HEK293 (cell line): ENCODE results near the gene EYS.

Experiments
- ATF2 ChIP-seq: fragments of 450-650 bp; formaldehyde crosslinking; IDR thresholded peaks from 2 replicates; pipeline ENCODE4 v1.5.1; 2016; ENCODE audit warnings: missing biosample characterization, missing genetic modification characterization, low read depth
- CTCF ChIP-seq: fragments of 450-650 bp; formaldehyde crosslinking; IDR thresholded peaks from 2 replicates; pipeline ENCODE4 v1.5.1; 2016; ENCODE audit warnings: missing biosample characterization, missing genetic modification characterization
- KLF9 ChIP-seq: fragments of 450-650 bp; formaldehyde crosslinking; IDR thresholded peaks from 2 replicates; pipeline ENCODE4 v1.5.1; 2016; ENCODE audit warnings: missing biosample characterization, missing genetic modification characterization, low read depth
- TSHZ1 ChIP-seq: fragments of 450-650 bp; formaldehyde crosslinking; IDR thresholded peaks from 2 replicates; pipeline ENCODE4 v1.5.1; 2016; ENCODE audit warnings: missing biosample characterization, missing genetic modification characterization, borderline replicate concordance
- ZBTB17 ChIP-seq: fragments of 450-650 bp; formaldehyde crosslinking; IDR thresholded peaks from 2 replicates; pipeline ENCODE4 v1.5.1; 2016; ENCODE audit warnings: missing biosample characterization, missing genetic modification characterization
- ZNF274 ChIP-seq, 2 experiments: fragments of 200-500 bp in 1 of 2; fragments of 450-650 bp in 1 of 2; sonication (Bioruptor generic) in 1 of 2; formaldehyde crosslinking in 1 of 2; IDR thresholded peaks; 2 replicates each; pipeline versions ENCODE4 v1.5.1 to v1.6.1; 2014 to 2016; ENCODE audit warnings: borderline replicate concordance in 1 of 2, inconsistent platforms in 1 of 2, low read length in 1 of 2, missing biosample characterization in 1 of 2, missing genetic modification characterization in 1 of 2
- ZNF280D ChIP-seq: fragments of 450-650 bp; formaldehyde crosslinking; IDR thresholded peaks from 2 replicates; pipeline ENCODE4 v1.5.1; 2016; ENCODE audit warnings: missing biosample characterization, missing genetic modification characterization
- ZNF544 ChIP-seq: fragments of 450-650 bp; formaldehyde crosslinking; IDR thresholded peaks from 2 replicates; pipeline ENCODE4 v1.5.0; 2017; ENCODE audit warnings: missing biosample characterization, missing genetic modification characterization
- ZNF692 ChIP-seq: fragments of 450-650 bp; formaldehyde crosslinking; IDR thresholded peaks from 2 replicates; pipeline ENCODE4 v1.5.1; 2016; ENCODE audit warnings: missing biosample characterization, missing genetic modification characterization
- ZNF747 ChIP-seq: fragments of 450-650 bp; formaldehyde crosslinking; IDR thresholded peaks from 2 replicates; pipeline ENCODE4 v1.5.1; 2016; ENCODE audit warnings: missing biosample characterization, missing genetic modification characterization

GRCh38 chr6:64293298-64293697 is 1413.7 kb downstream of the EYS start:
- TF ChIP-seq ZBTB17, result no peak
- TF ChIP-seq ZNF692 (tag by site-specific recombination), result no peak
- TF ChIP-seq CTCF (tag by site-specific recombination), result no peak
- no peak for TF ChIP-seq TSHZ1 (tag by site-specific recombination)
- TF ChIP-seq ATF2, result no peak
- TF ChIP-seq ZNF274 (IDR thresholded peaks at IDR 0.05; ENCODE audit: low read length), result no peak
- no peak for TF ChIP-seq ZNF274 (tag by site-specific recombination; IDR thresholded peaks at IDR 0.05; ENCODE audit: borderline replicate concordance)
- no peak for TF ChIP-seq ZNF544 (tag by site-specific recombination)
- no peak for TF ChIP-seq KLF9 (tag by site-specific recombination)
- TF ChIP-seq ZNF747 (tag by site-specific recombination), result no peak
- TF ChIP-seq ZNF280D (tag by site-specific recombination), result no peak
